WERI-Rb-1 (cell line): Measurements from ENCODE around the gene COPS8.

ENCODE experiments used
- DNase-seq: peaks from one replicate; pipeline ENCODE4 v3.0.0-alpha.2; 2020
- H3K27ac ChIP-seq: fragments of 250-450 bp; sonication (Bioruptor Pico); 2 replicates; pipeline ENCODE4 v1.5.1; 2020; ENCODE audit warnings: mild to moderate bottlenecking, moderate library complexity
- H3K27me3 ChIP-seq: fragments of 250-450 bp; sonication (Bioruptor Pico); 2 replicates; pipeline ENCODE4 v1.5.1; 2021; ENCODE audit warnings: mild to moderate bottlenecking, low read depth, moderate library complexity; ENCODE audit not compliant: insufficient read depth, severe bottlenecking
- H3K36me3 ChIP-seq: fragments of 250-450 bp; sonication (Bioruptor Pico); 2 replicates; pipeline ENCODE4 v1.5.1; 2020; ENCODE audit warnings: mild to moderate bottlenecking, moderate library complexity
- H3K4me3 ChIP-seq: 2 replicates; pipeline ENCODE4 v1.5.1; 2011; ENCODE audit warnings: low read depth, mild to moderate bottlenecking, control low read depth, low read length
- H3K9me3 ChIP-seq: fragments of 250-450 bp; sonication (Bioruptor Pico); 2 replicates; pipeline ENCODE4 v1.5.1; 2021; ENCODE audit warnings: mild to moderate bottlenecking, moderate library complexity; ENCODE audit not compliant: severe bottlenecking
- CTCF ChIP-seq: IDR thresholded peaks from 2 replicates; pipeline ENCODE4 v1.5.1; 2011; ENCODE audit warnings: low read depth, mild to moderate bottlenecking, control low read depth, inconsistent platforms, low read length

COPS8 gene

DNA sequence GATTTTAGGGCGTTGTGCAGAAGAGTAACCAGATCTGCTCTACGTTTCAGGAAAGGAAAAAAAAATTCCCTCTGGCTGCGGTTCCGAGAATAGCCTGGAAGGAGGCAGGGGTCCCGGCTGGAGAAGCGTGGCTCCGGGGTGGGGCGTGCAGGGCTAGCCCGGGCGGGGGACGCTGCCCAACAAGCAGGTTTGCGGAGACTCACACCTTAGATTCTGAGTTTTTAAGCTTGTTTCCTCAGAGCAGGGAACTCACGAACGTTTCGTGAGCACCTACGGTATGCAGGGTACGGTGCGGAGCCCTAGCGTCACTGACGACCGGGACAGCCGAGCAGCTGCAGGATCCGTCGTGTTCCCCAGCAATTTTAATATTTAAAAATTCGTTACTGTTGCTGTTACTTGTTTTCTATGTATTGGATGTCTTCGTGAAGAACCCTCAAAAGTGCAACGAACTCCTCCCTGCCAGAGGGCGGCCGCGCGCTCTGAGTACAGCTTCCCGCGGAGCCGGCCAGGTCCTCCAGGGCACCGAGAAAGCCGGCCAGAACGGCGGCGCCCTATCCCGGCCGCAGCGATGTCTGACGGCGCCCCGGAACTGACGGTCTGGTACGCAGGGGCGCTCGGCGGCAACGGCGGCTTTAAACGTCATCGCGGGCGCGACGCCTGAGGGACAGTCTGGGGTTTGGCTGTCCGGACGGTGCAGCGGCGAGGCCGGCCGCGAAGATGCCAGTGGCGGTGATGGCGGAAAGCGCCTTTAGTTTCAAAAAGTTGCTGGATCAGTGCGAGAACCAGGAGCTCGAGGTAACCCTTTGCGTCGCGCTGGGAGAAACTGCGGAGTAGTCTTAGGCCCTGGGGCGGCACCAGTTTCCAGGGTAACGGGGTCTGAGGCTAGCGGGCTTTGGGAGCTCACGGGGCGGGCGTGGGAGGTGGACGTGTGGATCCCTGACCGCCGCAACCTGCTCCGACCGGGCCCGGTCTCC lies at the start of gene COPS8:
Gene COPS8 (plus strand): TSS at position 642 of the 974 bp plus-strand sequence. CDS start 76 bp downstream, at position 718.
- 0 out of 2 replicates have a peak, but pooled peaks have one; percentile 9 for TF ChIP-seq CTCF
- H3K27ac ChIP-seq: peak within 1 kb of the TSS; percentile 74

GRCh38 chr2:237039301-237040031 lies 46.2 kb upstream of the COPS8 start:
- H3K27ac ChIP-seq: no peak overlapping the region
- TF ChIP-seq CTCF: no peak
- DNase-seq: no peak
- no peaks in the 10 kb centered on the region for H3K9me3 ChIP-seq
- H3K36me3 ChIP-seq: no peaks in the 10 kb centered on the region
- no peak overlapping the region for H3K4me3 ChIP-seq
- no peaks in the 10 kb centered on the region for H3K27me3 ChIP-seq

More for the DNA sequence above, at the start of gene COPS8:
- peak; percentile 92 for DNase-seq
- peak within 1 kb of the TSS; percentile 94 for H3K4me3 ChIP-seq
- no peaks in the 10 kb centered on the region for H3K27me3 ChIP-seq
- H3K36me3 ChIP-seq: peaks cover 14% of the 10 kb centered on the region
- no peaks in the 10 kb centered on the region for H3K9me3 ChIP-seq

DNA sequence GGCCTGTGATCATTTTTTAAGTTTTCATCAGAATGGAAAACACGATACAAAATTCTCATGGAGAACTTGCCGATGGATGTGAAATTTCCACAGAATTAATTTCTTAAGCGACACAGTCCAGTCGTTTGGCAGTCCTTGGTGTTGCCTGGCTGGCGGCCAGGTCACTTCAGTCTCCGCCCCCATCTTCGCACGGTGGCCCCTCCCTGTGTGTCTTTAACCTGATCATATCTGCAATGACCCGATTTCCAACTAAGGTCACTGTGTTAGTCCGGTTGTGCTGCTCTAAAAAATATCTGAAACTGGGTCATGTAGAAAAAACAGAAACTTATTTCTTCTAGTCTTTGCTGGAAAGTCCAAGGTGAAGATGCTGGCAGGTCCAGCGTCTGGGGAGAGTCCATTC lies 44.5 kb upstream of the COPS8 start:
- Histone ChIP-seq H3K27me3 (no peaks in the 10 kb centered on the region), H3K9me3 (no peaks in the 10 kb centered on the region), H3K27ac (no peak overlapping the region), H3K4me3 (no peak overlapping the region), H3K36me3 (no peaks in the 10 kb centered on the region)
- DNase-seq: no peak
- no peak for TF ChIP-seq CTCF

DNA sequence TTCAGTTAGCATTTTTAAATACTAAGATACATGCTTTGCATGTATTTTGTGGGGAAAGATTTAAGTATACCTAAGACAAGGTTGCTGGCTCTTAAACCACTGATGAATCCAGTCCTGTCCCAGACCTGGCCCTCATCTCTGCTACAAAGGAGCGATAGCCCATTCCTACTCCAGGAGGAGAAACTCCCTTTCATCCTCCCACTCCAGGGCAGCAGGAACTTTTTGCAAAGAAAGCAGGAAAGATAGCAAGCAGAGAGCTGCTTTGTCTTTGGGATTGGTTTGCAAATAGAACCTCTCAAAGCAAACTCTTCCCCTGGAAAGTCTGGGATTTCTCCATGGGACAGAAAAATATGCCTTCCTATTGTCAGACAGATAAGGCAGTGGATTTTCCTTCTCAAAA lies 43.6 kb upstream of the COPS8 start:
- H3K27ac ChIP-seq: no peak overlapping the region
- no peak for DNase-seq
- no peaks in the 10 kb centered on the region for H3K36me3 ChIP-seq
- no peaks in the 10 kb centered on the region for H3K27me3 ChIP-seq
- TF ChIP-seq CTCF: no peak
- H3K4me3 ChIP-seq: no peak overlapping the region
- no peaks in the 10 kb centered on the region for H3K9me3 ChIP-seq

- no peak for DNase-seq
- peaks cover 4% of the 10 kb centered on the region for H3K9me3 ChIP-seq
Observed at GRCh38 chr2:237043866-237044265, 41.8 kb upstream of the COPS8 start.

More at GRCh38 chr2:237043866-237044265, 41.8 kb upstream of the COPS8 start:
- Histone ChIP-seq H3K27me3 (no peaks in the 10 kb centered on the region), H3K4me3 (no peak overlapping the region), H3K36me3 (no peaks in the 10 kb centered on the region), H3K27ac (no peak overlapping the region)
- no peak for TF ChIP-seq CTCF
